Nephron (organoid): ENCODE measurements around the gene ABHD12.

Experiments
- H3K27ac Mint-ChIP-seq, 3 experiments: 2 replicates each; pipeline ENCODE4 v1.8.0; 2020; ENCODE audit warnings: mixed read lengths in 3 of 3, mild to moderate bottlenecking in 2 of 3, moderate library complexity in 1 of 3
- H3K27me3 Mint-ChIP-seq: 2 replicates; pipeline ENCODE4 v1.8.0; 2021; ENCODE audit warnings: low read depth, mild to moderate bottlenecking, moderate library complexity, mixed read lengths
- H3K36me3 Mint-ChIP-seq: 2 replicates; pipeline ENCODE4 v1.8.0; 2020; ENCODE audit warnings: low read depth, mixed read lengths
- H3K4me1 Mint-ChIP-seq: 2 replicates; pipeline ENCODE4 v1.8.0; 2020; ENCODE audit warnings: mixed read lengths
- H3K4me3 Mint-ChIP-seq, 3 experiments: 2 replicates each; pipeline ENCODE4 v1.8.0; 2020; ENCODE audit warnings: mild to moderate bottlenecking in 3 of 3, mixed read lengths in 3 of 3, moderate library complexity in 2 of 3
- H3K9me3 Mint-ChIP-seq: 2 replicates; pipeline ENCODE4 v1.8.0; 2020; ENCODE audit warnings: mixed read lengths
- CTCF ChIP-seq, 3 experiments: fragments of 200-600 bp; sonication (generic); IDR thresholded peaks; one replicate each; pipeline ENCODE4 v1.5.0; 2021; ENCODE audit warnings: antibody characterized with exemption in 3 of 3; ENCODE audit not compliant: unreplicated experiment in 3 of 3

ABHD12 gene

GRCh38 chr20:25274891-25275812 is 115.5 kb downstream of the ABHD12 start:
- Mint-ChIP-seq H3K27ac (no peak overlapping the region), H3K36me3 (peaks cover 22% of the 10 kb centered on the region), H3K27me3 (no peaks in the 10 kb centered on the region), H3K4me1 (no peaks in the 10 kb centered on the region), H3K4me3 (no peak overlapping the region), H3K9me3 (no peaks in the 10 kb centered on the region)
- TF ChIP-seq CTCF (IDR thresholded peaks at IDR 0.05; ENCODE audit: unreplicated experiment in 3 of 3), result no peak

GRCh38 chr20:25274481-25274880 is 116.2 kb downstream of the ABHD12 start:
- Mint-ChIP-seq H3K27me3 (no peaks in the 10 kb centered on the region), H3K4me3 (no peak overlapping the region), H3K9me3 (no peaks in the 10 kb centered on the region), H3K4me1 (no peaks in the 10 kb centered on the region), H3K36me3 (peaks cover 28% of the 10 kb centered on the region), H3K27ac (no peak overlapping the region)
- TF ChIP-seq CTCF (IDR thresholded peaks at IDR 0.05; ENCODE audit: unreplicated experiment in 3 of 3), result no peak

GRCh38 chr20:25273541-25274358 is 116.9 kb downstream of the ABHD12 start:
- Mint-ChIP-seq H3K9me3 (no peaks in the 10 kb centered on the region), H3K4me1 (no peaks in the 10 kb centered on the region), H3K27ac (no peak overlapping the region), H3K4me3 (no peak overlapping the region), H3K36me3 (peaks cover 33% of the 10 kb centered on the region), H3K27me3 (no peaks in the 10 kb centered on the region)
- no peak for TF ChIP-seq CTCF (IDR thresholded peaks at IDR 0.05; ENCODE audit: unreplicated experiment in 3 of 3)

GRCh38 chr20:25273046-25273445 is 117.6 kb downstream of the ABHD12 start:
- H3K27me3 Mint-ChIP-seq, result no peaks in the 10 kb centered on the region
- H3K4me1 Mint-ChIP-seq, result no peaks in the 10 kb centered on the region
- no peak for TF ChIP-seq CTCF (IDR thresholded peaks at IDR 0.05; ENCODE audit: unreplicated experiment in 3 of 3)
- no peak overlapping the region for H3K27ac Mint-ChIP-seq
- H3K9me3 Mint-ChIP-seq, result no peaks in the 10 kb centered on the region
- H3K4me3 Mint-ChIP-seq, result no peak overlapping the region
- peaks cover 37% of the 10 kb centered on the region for H3K36me3 Mint-ChIP-seq

GRCh38 chr20:25272223-25273000 is 118.2 kb downstream of the ABHD12 start:
- Mint-ChIP-seq H3K27ac (no peak overlapping the region), H3K4me1 (no peaks in the 10 kb centered on the region), H3K27me3 (no peaks in the 10 kb centered on the region), H3K4me3 (no peak overlapping the region), H3K36me3 (peaks cover 32% of the 10 kb centered on the region), H3K9me3 (no peaks in the 10 kb centered on the region)
- no peak for TF ChIP-seq CTCF (IDR thresholded peaks at IDR 0.05; ENCODE audit: unreplicated experiment in 3 of 3)
